Measurements from ENCODE around the gene ASPM.
"Not testable (repeated sequence)": the region's sequence is repeated elsewhere in the genome, so short reads cannot be mapped to it uniquely, and the experiment has no call there.

The ASPM gene

DNA sequence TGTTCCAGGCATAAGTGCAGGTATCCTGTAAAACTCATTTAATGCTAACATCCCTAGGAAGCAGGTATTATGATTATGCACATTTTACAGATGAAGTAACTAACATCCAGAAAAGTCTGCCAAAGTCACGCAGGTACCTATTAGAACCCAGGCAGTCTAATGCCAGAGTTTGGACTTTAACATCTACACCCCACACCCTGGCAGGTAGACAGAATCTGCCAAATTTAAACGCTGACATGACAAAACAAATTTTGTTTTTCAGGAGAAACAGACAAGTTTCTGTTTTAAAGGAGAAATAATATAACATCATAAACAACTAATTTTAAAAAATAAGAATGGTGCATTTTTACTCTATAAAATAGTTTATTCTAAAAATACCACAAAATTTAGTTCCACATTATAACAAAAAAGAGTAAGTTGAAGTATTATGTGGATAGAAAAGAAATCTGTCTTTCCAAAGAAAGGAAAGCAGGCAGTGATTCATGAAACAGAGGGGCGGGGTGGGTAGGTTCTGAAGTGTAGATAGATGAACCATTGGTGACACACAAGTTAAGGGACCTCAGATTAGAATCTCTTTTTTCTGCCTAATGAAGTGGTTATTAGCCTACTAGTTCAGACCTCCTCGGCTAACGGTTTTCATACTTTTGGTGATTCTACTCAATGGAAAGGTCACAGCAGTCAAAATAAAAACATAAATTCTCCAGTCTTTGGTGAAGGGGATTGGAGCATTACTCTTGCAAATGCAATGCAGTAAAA, 1.7 kb downstream of the ASPM start:
- DNase-seq = no peak

DNA sequence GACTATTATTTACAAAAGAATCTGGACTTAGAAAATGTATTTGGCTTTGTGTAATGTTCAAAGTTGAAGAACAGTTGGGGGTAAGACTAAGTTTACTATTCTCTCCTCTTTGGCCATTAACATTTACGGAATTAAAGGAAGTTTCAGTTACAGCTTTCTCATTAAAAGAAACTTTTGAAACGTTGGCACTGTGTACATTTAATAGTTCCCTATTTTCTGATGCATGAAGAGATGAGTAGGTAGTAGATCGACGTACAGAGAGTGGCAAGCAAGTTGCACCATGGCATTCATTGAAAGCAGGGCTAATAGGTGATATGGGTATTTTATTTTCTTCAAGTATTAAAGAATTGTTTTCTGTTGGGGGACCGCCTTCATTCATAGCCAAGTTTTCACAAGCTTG, 3.2 kb downstream of the ASPM start:
- no peak for DNase-seq

DNA sequence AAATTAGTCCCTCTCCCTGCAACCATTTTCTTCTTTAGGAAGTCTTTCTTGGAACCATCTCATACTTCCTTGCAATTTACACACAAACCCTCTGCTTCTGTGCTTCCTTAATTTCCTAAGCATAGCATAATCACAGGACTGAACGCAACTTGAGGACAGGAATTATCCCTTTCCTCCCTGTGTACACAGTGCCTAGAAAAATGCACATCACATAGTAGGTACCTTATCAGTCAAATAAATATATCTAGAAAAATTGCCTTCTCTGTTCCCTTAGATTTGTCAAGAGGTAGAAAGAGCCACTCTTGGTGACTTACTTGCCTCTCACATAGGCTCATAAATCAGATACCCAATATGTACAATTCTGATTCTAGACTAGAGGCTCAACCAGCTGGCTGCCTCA, 4.9 kb downstream of the ASPM start:
- DNase-seq = no peak

DNA sequence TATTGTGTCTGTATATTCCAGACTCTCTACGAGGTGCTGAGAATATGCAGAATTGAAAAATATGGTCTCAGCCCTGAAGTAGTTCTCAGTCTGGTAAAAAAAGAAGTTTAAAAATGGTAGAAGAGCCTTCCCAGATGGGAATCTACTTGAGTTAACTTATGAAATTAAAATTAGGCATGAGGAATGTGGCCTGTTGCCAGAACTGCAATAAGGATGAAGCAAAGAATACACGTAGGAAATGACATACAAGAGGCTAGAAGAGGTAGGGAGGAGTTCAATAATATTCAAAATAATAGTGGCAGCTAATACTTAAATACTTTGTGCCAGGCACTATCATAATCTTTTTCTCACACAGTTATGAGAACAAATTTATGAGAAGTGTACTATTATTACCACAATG, 6.3 kb downstream of the ASPM start:
- DNase-seq = no peak

DNA sequence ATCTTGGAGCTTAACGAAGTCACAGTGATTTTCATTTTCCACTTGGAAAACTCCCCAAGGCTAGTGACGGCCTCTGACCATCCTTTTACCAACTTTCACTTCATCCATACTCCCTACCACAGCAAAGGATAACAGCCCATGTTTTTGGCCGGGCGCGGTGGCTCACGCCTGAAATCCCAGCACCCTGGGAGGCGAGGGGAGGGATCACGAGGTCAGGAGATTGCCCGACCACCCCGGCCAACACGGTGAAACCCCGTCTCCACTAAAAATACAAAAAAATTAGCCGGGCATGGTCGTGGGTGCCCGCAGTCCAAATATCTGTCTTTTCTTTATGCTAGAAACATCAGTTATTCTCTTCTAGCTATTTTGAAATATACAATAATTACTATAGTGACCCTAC, 7.3 kb downstream of the ASPM start:
- DNase-seq = no peak

DNA sequence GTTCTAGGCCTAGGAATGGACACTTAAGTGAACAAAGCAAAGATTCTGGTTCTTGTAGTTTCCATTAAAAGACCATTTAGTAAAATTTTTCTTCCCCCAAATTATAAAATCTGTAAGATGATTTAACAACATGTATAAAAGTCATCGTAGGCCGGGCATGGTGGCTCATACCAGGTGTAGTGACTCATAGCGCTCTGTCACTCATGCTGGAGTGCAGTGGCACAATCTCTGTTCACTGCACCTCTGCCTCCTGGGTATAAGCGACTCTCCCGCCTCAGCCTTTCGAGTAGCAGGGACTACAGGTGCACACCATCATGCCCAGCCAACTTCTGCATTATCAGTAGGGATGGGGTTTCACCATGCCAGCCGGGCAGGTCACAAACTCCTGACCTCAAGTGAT, 9.1 kb downstream of the ASPM start:
- DNase-seq = no peak

DNA sequence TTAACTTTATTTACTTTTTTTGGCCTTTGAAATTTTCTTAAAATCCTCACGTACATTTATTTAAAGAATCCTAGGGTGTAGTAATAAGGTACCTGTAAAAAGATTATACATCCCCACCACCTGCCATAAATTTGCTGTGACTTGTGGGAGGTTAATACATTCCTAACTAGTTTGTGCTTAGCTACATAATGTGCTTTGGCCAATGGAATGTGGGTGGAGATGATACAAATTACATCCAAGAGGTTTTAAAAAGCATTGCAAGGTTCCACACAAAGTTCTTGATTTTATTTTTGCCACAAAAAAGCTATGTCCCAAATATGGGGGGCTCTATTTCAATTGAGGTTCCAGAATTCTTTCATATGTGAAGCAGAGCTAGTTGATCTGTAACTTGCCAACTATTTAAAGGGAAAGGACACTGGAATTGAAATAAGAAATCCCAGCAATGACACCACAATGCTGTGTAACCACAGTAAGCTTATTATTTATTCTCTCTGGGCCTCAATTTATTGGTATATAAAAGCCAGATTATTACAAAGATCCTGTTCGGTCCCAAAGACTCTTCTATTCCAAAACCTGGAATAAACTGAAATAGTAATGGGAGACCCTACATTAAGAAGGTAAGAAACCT, 15.7 kb downstream of the ASPM start:
- DNase-seq = no peak

DNA sequence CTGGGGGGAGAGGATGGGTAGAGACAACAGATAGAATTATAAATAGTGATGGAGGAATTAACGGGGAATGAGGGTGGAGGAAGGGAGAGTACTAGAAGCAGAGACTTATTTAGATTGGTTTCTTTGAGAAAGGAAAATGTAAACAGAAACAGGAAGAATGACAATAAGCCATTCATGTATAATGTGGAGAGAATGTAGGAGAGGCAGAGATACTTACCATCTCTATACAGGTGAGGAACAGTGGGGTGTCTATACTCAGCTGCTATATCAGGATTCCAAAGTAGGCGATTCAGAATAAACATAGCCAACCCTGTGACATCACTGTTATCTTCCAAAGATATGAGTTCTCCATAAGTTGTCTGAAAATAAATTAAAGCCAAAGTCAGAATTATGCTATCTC, 16.8 kb downstream of the ASPM start:
- DNase-seq = no peak

DNA sequence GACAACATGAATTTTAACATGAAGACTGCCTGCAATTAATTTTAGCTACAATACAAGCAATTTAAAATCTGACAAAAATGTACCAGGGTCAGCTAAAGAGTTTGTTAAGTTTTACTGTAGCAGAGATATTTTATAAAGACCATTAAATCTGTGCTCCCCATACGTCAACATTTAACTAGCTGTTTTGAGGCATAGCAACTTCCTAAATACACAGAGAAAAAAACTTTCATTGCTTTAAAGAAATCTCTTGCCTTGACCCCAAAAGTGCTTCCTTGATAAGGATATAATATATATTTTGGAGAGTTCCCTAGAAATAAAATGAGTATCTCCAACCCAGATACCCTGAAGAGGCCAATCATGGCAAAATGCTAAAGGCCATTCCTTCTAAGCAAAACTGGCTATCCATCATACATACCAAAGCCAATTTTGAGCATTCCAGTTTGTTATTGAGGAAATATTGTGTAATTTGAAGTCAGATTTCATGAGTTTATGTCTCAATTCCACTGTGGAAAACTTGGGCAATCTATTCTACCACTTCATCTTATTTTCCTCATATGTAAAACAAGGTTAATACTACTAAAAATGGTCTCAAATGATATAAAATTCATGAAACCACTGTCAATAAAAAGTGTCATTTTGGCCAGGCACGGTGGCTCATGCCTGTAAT, 19.1 kb downstream of the ASPM start:
- no peak for DNase-seq

DNA sequence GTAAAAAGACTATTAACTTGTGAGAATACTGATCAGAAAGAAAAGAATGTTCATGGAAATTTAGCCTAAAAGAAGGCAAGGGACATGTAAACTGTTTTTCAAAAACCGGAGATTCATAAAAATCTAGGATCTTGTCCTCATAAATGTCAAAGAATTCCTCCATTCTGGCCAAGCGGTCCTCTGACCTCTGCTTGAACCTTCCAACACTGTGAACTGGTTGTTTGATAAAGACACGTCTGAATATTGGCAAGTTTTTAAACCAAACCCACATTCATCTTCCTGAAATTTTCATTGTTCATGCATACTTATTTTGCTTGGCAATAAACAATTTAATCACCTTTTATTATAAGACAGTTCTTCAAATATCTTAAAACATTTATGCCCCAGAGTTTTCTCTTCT, 19.8 kb downstream of the ASPM start:
- no peak for DNase-seq

DNA sequence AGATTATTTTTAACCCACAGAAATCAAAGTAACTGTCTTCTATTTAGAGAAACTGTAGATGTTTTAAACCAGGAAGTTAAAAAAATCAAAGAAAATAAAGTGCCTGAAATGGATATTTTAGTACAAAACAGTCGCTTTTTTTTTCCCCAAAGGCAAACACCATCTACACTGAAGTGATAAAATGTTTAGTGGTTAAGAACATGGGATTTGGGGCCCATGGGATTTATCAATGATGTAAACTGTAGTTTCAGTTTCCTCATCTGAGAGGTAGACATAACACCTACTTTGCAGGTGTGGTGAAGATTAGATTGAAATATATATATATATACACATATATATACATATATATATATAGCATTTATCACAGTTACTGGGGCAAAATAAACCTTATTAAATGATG, 22.1 kb downstream of the ASPM start:
- no peak for DNase-seq

DNA sequence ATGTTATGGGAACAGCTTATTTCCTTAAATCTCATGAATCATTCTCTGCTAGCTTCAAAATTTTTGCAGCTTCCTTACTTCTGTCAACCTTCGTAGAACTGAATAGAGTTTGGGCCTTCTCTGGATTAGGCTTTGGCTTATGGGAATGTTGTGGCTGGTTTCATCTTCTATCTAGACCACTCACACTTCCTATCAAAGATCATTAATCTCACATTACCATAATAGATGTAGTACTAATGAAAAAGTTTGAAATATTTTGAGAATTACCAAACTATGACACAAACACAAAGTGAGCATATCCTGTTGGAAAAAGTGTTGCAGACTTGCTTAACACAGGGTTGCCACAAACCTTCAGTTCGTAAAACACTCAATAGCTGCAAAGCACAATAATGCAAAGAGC, 30.3 kb downstream of the ASPM start:
- DNase-seq = no peak

DNA sequence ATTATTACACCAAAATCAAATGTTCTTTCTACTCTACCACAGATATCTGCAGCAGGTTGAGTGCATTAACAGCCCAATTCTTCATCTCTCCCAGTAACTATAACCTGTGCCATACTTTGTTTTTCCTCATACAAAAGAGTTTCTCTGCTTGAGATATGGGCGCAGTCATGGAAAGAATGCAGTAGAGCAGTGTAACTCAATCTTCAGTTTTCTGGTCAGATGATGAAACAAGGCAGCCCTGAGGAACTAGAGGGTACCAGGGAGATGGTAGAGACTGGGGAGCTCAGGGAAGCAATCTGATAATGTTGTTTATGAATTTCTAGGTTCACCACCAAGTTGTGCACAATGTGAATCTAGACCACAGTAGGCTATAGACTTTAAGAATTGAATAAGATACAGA, 39.6 kb downstream of the ASPM start:
- DNase-seq = no peak

DNA sequence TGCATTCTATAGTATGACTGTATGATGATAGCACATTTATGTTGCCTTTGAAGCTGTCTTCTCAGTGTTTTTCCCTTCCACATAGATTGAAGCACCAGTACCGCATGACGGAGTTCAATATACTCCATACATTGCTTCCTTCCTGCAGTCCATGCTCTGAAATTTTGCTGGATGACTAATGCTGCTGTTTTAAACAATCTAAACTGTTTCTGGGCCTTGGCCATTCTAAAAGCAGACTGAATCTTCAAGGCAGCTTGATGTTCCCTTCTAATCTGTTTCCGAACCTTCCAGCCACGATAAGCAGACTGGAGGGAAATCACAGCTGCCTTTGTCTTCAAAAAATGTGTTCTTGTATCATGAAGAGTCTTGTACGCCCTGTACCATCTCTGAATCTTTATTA, 43.2 kb downstream of the ASPM start:
- DNase-seq = no peak

DNA sequence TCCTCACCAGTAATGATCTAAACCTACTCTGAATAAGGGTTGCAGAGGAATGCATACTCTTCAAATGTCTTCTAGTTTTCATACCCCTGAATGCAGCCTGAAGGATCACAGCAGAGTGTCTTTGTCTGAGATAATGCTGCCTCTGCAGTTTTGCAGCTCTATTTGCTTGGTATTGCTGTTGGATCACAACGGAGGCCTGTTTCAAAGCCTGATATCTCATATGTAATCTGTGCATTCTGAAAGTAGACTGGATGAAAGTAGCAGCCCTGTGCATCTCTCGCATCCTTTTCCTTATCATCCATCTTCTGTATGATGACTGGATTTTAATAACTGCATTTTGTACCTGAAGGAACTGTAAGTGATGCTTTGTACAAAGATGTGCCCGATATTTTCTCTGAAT, 44.5 kb downstream of the ASPM start:
- no peak for DNase-seq

DNA sequence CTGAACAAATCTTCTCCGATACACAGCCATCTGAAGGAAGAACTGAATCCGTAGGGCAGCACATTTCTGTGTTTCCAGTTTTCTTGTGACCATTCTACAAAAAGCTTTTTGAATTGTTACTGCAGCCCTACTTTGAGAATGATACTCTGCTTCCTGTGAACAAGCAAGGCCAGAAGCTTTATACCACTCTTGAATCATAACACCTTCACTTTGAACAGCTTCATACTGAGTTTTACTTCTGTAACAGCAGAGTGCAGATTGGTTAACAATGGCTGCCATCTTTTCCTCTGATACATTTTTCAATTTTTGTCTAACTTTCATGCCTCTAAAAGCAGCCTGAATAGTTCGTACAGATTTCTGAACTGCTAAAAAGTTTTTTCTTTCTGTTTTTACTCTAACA, 45.8 kb downstream of the ASPM start:
- DNase-seq = no peak

DNA sequence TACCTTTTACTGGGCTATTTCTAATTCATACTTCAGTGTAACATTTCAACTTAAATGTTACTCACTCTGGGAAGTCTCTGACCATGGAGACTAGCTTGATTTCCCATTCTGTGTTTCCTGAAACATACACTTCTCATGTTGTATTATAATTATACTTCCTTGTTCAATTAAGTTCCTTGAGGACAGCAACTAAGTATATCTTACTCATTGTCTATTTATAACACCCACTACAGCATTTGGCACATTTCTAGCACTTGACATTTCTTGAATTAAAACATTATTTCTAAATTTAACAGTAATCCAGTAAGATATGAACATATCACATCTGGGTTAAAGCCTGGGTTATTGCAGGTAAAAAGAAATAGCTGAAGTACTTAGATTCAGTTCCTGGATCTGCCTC, 47.0 kb downstream of the ASPM start:
- no peak for DNase-seq

DNA sequence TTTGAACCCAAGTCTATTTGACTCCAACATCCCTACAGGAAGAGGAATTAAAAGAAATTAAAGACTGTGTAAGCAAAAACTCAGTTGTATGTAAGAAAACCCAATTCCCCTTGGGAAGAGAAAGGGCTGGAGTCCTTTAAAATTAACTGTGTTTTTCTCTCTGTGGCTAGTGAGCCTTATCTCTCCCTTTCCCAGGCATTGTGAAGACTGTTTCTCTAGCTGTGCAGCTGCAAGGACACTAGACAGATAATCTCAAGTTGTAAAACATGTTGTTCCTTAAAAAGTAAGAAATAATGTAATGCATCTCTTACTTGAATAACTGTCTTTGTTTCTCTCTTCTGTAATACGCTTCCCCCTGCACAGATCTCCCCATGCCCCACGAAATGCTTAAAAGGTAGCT, 49.5 kb downstream of the ASPM start:
- DNase-seq = not testable (repeated sequence)

DNA sequence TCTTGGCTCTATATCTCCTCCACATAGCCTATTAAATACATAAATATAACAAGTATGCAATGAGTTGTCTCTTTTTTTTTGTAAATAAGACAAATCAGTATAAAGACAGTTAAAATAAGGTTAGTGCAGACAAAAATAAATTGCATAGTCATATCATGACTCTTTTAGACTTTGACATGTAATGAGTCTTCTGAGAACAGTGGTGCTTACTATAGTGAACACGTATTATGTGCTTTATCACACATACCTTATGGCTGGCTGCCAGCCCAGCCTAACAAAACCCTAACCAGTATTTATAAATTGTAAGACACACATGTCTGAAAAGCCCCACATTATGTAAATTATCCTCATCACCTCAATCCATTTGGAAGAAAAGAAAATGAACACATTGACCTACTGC, 50.3 kb downstream of the ASPM start:
- DNase-seq = no peak

DNA sequence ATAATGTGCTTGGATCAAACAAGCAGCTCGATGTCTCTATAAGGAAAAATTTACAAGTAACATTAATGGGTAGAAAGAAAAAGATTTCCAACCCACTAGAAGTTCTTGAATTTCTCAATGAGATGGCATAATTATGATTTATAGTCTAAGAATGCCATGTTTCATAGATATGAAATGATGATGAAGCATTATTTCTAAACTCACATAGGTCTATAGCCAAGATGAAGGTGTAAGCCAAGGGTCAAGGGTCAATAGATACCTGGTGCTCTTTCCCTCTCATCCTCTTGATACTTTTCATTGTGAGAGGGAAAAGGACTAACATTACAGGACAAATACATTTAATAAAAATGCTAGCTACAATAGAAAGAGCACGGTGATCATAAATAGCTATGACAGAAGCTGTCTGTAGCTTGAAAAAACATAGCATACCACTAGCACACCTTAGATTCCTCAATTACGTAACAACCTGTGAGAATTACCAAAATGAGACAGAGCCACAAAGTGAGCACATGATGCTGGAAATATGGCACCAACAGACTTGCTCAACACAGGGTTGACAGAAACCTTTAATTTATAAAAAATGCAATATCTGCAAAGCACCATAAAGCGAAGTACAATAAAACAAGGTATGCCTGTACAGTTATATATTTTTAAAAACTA, 53.1 kb downstream of the ASPM start:
- no peak for DNase-seq

DNA sequence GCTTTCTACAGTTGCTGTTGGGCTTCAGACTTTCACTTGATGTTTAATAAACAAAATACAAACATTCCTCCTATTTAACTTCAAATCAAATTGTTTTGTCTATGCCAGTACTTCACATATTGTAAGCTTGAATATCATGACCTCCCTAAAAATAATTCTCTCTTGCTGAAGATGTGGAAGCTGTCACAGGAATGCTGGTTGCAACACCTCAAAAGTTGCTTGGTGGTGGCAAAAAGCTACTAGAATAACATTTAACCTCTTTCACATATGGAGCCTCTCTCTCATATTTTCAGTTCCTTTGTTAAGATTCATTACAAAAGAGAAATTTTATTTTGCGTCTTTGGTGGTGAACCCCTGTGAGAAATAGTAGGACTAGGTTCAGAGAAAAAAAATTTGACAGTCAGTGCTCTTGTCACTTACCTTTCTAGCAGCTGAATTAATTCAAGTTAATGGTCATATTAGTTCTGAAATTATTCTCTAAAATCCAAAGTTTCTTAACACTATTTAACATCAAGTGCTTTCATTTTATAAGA, 53.9 kb downstream of the ASPM start:
- DNase-seq = no peak

DNA sequence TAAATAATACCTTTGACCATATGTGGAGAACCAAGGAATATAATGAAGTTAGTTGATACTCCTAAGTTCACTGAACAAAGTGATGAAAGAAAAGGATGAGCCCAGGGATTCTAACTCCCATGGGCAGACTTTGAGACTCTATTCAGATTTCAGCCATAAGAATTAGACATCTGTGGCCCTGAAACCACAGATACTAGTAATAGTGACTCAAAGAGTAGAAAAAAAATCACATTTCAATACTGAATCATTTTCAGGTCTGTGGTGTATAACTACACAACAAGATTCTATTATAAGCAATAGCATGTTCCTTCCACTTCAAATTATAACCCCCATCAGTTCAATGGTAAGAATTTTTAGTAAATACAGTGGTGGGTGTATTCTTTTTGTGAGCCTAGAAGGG, 63.0 kb downstream of the ASPM start:
- no peak for DNase-seq

DNA sequence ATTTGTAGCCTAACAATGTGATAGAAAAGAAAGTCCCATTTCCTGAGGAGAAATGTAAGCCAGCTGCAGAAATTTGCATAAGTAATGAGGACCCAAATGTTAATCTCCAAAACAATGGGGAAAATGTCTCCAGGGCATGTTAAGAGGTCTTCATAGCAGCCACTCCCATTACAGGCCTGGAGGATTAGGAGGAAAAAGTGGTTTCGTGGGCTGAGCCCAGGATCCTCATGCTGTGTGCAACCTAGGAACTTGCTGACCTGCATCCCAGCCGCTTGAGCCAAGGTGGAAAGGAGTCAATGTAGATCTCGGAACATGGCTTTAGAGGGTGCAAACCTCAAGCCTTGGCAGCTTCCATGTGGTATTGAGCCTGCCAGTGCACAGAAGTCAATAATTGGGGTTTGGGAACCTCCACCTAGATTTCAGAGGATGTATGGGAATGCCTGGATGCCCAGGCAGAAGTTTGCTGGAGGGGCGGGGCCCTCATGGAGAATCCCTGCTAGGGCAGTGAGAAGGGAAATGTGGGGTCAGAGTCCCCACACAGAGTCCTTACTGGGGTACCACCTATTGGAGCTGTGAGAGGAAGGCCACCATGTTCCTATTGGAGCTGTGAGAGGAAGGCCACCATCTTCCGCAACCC, 65.2 kb downstream of the ASPM start:
- no peak for DNase-seq

All from NCI-H526 treated with DMSO at 0.1 percent for 48 hours (cell line).